ENCODE results near the gene CHCHD4. TPM values are rescaled to one million over a fixed set of nuclear protein-coding genes. Genes with fewer than 3 reads are reported as not detected.

The CHCHD4 gene
- polyA plus RNA-seq, 1 donor (not counting 4 experiments of a cell fraction or from before 2014, with no cell fraction given) = 22.1 TPM

DNA sequence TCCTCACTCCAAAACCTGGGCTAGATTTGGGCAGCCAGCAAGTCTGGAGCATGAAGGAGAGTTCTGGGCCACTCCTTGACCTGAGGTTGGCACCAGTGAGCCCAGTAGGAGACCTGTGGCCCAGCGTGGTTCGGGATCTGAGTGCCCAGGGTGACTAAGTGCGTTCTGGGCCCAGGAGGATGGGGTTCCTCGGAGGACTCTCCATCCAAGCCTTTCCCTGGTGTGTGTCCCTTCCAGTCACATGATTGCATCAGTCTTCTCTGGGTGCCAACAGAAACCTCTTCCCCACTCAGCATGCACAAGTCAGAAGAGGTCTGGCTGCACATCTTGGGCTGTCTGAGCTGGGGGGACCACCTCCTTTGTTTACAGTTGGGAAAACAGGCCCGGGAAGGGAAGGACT, 15.1 kb upstream of the CHCHD4 start:
- Histone ChIP-seq H4K20me1 (ENCODE audit: control insufficient read depth, extremely low read depth, insufficient read depth, low read length) (peaks cover 2% of the 10 kb centered on the region), H3K36me3 (ENCODE audit: control insufficient read depth in 2 of 2, extremely low read depth in 1 of 2, insufficient read depth in 2 of 2, low read length in 2 of 2) (peaks cover 31 to 59% of the 10 kb centered on the region in 2 experiments), H3K27ac (ENCODE audit: control insufficient read depth, insufficient read depth, low read length) (no peak overlapping the region), H3K79me2 (ENCODE audit: control insufficient read depth, insufficient read depth, low read length) (peaks cover 3% of the 10 kb centered on the region), H3K9me3 (ENCODE audit: control insufficient read depth, low read depth, low read length) (no peaks in the 10 kb centered on the region), H3K4me2 (ENCODE audit: control insufficient read depth, extremely low read depth, insufficient read depth, low read depth, low read length) (no peak overlapping the region), H2AFZ (ENCODE audit: control insufficient read depth, low read length) (no peak overlapping the region), H3K4me1 (ENCODE audit: control insufficient read depth, extremely low read depth, insufficient read depth, low read length) (peaks cover 54% of the 10 kb centered on the region), H3K9me1 (ENCODE audit: control insufficient read depth, extremely low read depth, insufficient read depth, low read length) (no peaks in the 10 kb centered on the region), H3K4me3 (ENCODE audit: control insufficient read depth in 2 of 3, extremely low read depth in 1 of 3, insufficient read depth in 2 of 3, low read depth in 1 of 3, low read length in 3 of 3) (no peak overlapping the region), H3K27me3 (ENCODE audit: control insufficient read depth, extremely low read depth, insufficient read depth, low read length) (no peaks in the 10 kb centered on the region), H3K9ac (ENCODE audit: control insufficient read depth, extremely low read depth, insufficient read depth, low read length) (no peak overlapping the region)
- DNase-seq (ENCODE audit: low read depth, low spot score) = no peak
- TF ChIP-seq, protein P1, sequence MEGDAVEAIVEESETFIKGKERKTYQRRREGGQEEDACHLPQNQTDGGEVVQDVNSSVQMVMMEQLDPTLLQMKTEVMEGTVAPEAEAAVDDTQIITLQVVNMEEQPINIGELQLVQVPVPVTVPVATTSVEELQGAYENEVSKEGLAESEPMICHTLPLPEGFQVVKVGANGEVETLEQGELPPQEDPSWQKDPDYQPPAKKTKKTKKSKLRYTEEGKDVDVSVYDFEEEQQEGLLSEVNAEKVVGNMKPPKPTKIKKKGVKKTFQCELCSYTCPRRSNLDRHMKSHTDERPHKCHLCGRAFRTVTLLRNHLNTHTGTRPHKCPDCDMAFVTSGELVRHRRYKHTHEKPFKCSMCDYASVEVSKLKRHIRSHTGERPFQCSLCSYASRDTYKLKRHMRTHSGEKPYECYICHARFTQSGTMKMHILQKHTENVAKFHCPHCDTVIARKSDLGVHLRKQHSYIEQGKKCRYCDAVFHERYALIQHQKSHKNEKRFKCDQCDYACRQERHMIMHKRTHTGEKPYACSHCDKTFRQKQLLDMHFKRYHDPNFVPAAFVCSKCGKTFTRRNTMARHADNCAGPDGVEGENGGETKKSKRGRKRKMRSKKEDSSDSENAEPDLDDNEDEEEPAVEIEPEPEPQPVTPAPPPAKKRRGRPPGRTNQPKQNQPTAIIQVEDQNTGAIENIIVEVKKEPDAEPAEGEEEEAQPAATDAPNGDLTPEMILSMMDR (optimal IDR thresholded peaks at IDR 0.05 in 1 of 3, IDR thresholded peaks at IDR 0.05 in 1 of 3, conservative IDR thresholded peaks at IDR 0.05 in 1 of 3; ENCODE audit: extremely low read depth in 1 of 3, insufficient read depth in 2 of 3, low read length in 3 of 3) = no peak
- no peak for TF ChIP-seq EZH2 (IDR thresholded peaks at IDR 0.05; ENCODE audit: low read length)
- no peak for FAIRE-seq
- dilution Hi-C loops (cut with MboI; ENCODE audit: extremely low pct_ligation_motif_present, low sequenced_read_pairs) = no loop called here

DNA sequence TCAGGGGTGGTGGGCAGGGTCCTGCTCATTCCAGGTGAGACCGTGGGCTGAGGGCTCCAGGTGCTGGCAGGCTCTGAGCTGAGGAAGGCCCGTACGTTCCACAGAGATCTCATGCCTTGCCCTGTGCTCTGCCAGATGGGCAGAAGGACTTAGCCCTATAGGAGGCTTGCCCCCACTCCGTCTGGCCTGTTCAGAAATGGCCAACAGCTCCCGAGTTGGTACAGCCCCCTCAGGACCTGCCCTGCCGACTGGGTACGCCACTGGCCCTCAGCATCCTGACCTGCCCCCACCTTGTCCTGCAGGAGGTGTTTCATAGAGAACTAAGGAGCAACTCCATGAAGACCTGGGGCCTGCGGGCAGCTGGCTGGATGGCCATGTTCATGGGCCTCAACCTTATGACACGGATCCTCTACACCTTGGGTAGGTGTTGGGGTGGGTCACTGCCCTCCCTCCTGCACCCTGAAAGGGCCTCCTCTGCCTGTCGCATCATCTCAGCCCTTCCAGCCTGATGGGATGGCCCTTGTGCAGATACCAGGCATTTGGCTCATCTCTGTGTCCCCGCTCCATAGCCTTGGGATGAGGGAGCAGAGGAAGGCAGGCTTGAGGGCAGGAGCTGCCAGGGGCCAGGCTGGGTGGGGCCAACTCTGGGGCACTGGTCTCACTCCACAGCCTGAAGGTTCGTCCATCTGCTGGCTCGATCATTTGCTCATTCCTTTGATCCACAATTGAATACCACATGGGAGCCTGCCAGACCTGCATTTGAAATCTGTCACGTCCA, 14.4 kb upstream of the CHCHD4 start:
- no peaks in the 10 kb centered on the region for H3K27me3 ChIP-seq (ENCODE audit: control insufficient read depth, extremely low read depth, insufficient read depth, low read length)
- H3K79me2 ChIP-seq (ENCODE audit: control insufficient read depth, insufficient read depth, low read length) = peaks cover 3% of the 10 kb centered on the region
- no peak overlapping the region for H3K9ac ChIP-seq (ENCODE audit: control insufficient read depth, extremely low read depth, insufficient read depth, low read length)
- TF ChIP-seq, protein P1 (optimal IDR thresholded peaks at IDR 0.05 in 1 of 3, IDR thresholded peaks at IDR 0.05 in 1 of 3, conservative IDR thresholded peaks at IDR 0.05 in 1 of 3; ENCODE audit: extremely low read depth in 1 of 3, insufficient read depth in 2 of 3, low read length in 3 of 3) = no peak
- TF ChIP-seq EZH2 (IDR thresholded peaks at IDR 0.05; ENCODE audit: low read length) = no peak
- peaks cover 38 to 66% of the 10 kb centered on the region in 2 experiments for H3K36me3 ChIP-seq (ENCODE audit: control insufficient read depth in 2 of 2, extremely low read depth in 1 of 2, insufficient read depth in 2 of 2, low read length in 2 of 2)
- H3K9me1 ChIP-seq (ENCODE audit: control insufficient read depth, extremely low read depth, insufficient read depth, low read length) = no peaks in the 10 kb centered on the region
- no peak overlapping the region for H3K4me3 ChIP-seq (ENCODE audit: control insufficient read depth in 2 of 3, extremely low read depth in 1 of 3, insufficient read depth in 2 of 3, low read depth in 1 of 3, low read length in 3 of 3)
- dilution Hi-C loops (cut with MboI; ENCODE audit: extremely low pct_ligation_motif_present, low sequenced_read_pairs) = no loop called here
- no peak overlapping the region for H2AFZ ChIP-seq (ENCODE audit: control insufficient read depth, low read length)
- H3K4me1 ChIP-seq (ENCODE audit: control insufficient read depth, extremely low read depth, insufficient read depth, low read length) = peaks cover 49% of the 10 kb centered on the region
- H3K9me3 ChIP-seq (ENCODE audit: control insufficient read depth, low read depth, low read length) = no peaks in the 10 kb centered on the region
- H3K4me2 ChIP-seq (ENCODE audit: control insufficient read depth, extremely low read depth, insufficient read depth, low read depth, low read length) = no peak overlapping the region
- no peak for FAIRE-seq
- DNase-seq (ENCODE audit: low read depth, low spot score) = no peak
- peaks cover 2% of the 10 kb centered on the region for H4K20me1 ChIP-seq (ENCODE audit: control insufficient read depth, extremely low read depth, insufficient read depth, low read length)
- H3K27ac ChIP-seq (ENCODE audit: control insufficient read depth, insufficient read depth, low read length) = no peak overlapping the region

Data from keratinocyte (primary cell).